A549 treated with AZD2906 at 1 μM for 4 hours (cell line): Measurements from ENCODE around the gene PRPH2. TPM values are rescaled to one million over a fixed set of nuclear protein-coding genes. Genes with fewer than 3 reads are reported as not detected.

Source experiments
- total RNA-seq: library from RNA; stranded (reverse); fragments of 200-300 nt; extraction: Qiagen RNA extraction; gene quantifications from 5 replicates; pipeline ENCODE4 v1.2.3, GENCODE V29; 2022

The PRPH2 gene, protein sequence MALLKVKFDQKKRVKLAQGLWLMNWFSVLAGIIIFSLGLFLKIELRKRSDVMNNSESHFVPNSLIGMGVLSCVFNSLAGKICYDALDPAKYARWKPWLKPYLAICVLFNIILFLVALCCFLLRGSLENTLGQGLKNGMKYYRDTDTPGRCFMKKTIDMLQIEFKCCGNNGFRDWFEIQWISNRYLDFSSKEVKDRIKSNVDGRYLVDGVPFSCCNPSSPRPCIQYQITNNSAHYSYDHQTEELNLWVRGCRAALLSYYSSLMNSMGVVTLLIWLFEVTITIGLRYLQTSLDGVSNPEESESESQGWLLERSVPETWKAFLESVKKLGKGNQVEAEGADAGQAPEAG
- not detected in 5 replicates for total RNA-seq

DNA sequence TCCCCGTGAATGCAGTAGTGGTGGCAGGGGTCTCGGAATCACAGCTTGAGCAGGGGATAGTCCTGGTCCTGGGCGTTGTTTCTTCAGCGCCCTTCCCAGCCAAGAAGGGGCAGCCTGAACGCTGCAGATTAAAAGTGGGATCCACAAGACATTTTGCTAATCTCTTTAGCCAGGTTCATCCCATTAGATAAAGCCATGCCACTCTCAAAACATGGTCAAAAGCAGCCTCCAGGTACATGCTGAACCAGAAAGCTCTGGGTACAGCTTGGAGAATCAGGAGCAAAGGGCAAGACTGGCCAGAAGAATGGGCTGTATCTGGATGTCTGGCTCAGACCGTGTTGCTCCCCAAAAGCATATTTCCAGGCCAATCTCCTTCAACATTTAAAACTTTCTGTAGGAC lies at the start of gene PRPH2:
Gene PRPH2 (minus strand): TSS at position 101 of the 400 bp plus-strand sequence. CDS start 263 bp downstream, outside the sequence.

DNA sequence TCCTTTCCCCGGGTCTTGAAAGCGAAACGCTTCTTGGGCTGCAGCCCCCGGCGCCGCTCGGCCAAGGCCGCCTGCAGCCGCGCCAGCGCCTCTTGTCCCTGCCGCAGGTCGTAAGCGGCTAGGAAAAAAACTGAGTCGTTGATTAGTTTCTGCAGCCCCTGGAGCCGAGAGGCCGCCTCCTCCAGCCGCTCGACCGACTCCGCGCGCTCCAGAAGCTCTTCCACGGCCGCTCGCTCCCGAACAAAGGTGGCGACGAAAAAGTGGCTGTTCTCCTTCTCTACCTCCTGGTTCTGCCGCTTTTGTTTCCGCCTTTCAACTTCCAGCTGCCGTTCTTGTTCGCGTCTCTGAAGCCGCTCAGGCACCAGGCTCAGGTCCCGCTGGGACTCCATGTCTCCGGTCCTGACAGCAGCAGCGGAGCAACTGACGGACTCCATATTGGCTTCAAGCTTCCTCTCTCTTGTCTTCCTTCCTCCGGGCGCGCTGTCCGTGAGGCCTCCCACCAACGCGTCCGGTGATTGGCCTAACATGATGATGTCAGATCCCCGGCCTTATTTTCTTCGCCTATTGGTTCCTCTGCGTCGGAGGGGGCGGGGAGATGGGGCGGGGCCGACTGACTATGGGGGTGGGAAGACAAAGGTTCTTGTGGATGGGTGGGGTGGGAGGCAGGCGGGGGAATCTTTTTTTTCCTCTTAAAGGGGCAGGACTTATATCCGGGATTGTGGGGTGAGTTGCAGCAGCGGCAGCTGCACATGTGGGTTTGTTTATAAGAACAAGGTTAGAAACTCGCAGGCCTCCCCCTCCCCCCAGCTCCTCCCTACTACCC lies 23.5 kb upstream of the PRPH2 start, which contains the start of gene TBCC:
Gene TBCC (minus strand): TSS at position 464 of the 823 bp plus-strand sequence. CDS start 30 bp downstream, at position 434.

Other genes starting within 250 kb of the PRPH2 start
- 5.8 to 6.9 TPM (median 6.6 TPM) in 5 replicates for gene UBR2, start 158.6 kb downstream of the PRPH2 start, total RNA-seq
- 15.3 to 18.4 TPM (median 15.6 TPM) in 5 replicates for gene TBCC, start 23.5 kb upstream of the PRPH2 start, total RNA-seq
- 2.2 to 3.1 TPM (median 2.8 TPM) in 5 replicates for gene BICRAL, start 59.5 kb upstream of the PRPH2 start, total RNA-seq
- gene RPL7L1, start 157.0 kb upstream of the PRPH2 start, total RNA-seq, result 55.3 to 98.5 TPM (median 60.4 TPM) in 5 replicates
- gene PTCRA, start 193.5 kb upstream of the PRPH2 start, total RNA-seq, result not detected in 5 replicates
- gene CNPY3, start 206.9 kb upstream of the PRPH2 start, total RNA-seq, result 36.8 to 45.0 TPM (median 43.5 TPM) in 5 replicates
- gene GNMT, start 238.2 kb upstream of the PRPH2 start, total RNA-seq, result 0.06 to 0.16 TPM (median 0.10 TPM) in 4 of 5 replicates, not detected in the other